DMS153 treated with DMSO at 0.1 percent for 48 hours (cell line): ENCODE results near the gene CTNNAL1.
"Not testable (repeated sequence)": the region's sequence is repeated elsewhere in the genome, so short reads cannot be mapped to it uniquely, and the experiment has no call there.

Experiments used
- DNase-seq: peaks from one replicate; lab custom pipeline; 2025; ENCODE audit not compliant: unreplicated experiment; lab: John Stamatoyannopoulos, UW

The CTNNAL1 gene

DNA sequence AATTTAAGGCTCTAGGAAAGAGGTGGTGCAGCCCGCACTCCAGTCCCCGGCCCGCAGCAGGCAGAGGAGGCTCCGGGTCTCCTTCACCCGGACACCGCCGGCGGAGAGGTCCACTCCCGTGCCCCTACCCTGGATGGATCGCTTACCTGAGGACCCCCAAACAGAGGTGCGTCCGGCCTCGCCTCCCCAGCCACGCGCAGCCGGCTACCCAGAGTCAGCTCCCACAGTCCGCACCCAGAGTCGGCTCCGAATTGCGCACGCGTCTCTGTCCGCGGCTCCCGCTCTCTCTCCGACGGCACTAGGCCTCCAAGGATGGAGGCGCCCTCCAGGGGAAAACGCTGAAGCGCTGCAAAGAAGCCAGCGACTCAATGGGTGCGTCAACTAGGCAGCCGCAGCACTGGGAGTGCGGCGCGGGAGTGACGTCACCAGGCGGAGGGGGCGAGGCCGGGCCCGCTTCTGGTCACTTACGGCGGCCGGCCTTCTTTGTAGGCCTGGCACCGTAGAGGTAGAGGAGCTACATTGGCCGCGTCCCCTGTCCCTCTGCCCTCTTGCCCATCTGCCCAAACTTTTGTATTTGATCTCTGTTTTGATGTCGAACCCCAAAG is 79.5 kb downstream of the CTNNAL1 start, which contains the start of gene ELP1:
Gene ELP1, minus strand, starts transcription at position 407 of the 605 bp plus-strand sequence. CDS start 2,978 bp downstream, outside the sequence.
- DNase-seq = peak; percentile 82

DNA sequence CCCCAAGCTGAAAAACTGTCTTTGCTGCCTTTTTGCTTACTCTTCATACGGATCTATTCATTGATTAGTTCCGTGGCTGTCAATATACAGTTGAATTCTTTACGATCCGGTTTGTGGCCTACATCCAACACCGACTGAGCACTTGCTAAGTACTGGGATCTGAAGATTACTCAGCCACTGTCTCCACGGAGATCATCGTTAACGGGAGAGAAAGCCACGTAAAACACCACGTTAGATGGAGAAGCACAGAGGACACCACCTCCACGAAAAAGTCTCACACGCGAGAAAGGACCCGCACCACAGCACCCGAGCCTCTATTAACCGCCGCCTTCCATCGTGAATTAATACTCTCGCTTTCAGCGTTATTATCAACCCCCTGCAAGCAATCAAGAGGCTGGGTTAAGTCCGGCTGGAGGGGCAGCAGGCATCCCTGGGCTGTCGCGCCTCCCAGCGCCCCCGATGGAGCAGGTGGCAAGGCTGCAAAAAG is 80.0 kb downstream of the CTNNAL1 start:
- no peak for DNase-seq

DNA sequence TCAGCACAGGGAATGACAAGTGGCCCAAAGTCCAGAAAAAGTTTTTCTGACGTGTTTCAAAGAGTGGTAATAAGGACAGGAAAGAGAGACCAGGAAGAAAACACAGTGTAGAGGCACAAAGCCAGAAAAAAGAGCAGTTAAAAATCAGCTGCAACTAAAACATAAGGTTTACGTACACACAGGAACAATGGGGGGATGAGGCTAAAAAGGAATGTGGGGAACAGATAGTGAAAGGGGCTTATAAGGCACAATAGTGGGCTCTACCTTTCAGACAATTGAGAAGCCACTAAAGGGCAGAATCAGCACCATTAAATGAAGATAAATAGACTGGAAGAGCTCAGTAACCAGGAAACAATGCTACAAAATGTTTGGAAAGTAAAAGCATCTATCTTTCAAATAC is 84.9 kb downstream of the CTNNAL1 start:
- no peak for DNase-seq

DNA sequence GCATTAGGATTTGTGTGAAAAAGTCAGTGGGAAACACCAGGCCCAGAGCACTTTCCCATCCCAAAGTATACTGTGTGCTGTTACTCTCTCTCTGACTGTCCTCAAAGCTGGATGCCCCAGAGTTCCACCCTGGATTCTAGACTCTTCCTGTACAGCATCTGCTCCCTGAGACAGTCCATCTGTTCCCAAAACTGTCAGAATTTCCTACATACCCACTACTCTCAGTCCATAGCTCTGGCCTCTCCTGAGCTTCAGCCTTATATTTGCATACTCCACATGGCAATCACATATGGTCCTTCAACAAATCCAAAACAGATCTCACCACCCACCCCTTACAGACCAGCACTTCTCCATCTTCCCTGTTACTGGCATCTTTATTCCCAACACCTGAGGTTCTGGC is 88.8 kb downstream of the CTNNAL1 start:
- no peak for DNase-seq

DNA sequence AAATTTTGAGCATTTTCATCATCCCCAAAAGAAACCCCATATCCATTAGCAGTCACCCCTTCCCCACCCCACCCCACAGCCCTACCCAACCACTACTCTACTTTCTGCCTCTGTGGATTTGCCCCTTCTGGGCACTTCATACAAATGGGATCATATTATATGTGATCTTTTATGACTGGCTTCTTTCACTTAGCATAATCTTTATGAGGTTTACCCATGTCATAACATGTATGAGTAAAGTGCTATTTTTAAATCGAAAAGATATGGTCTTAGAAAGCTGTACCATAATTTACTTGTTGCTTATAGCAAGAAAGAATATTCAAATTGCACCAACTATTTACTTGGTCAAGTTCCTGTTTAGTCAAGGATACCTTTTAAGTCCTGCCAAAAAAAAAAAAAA is 92.1 kb downstream of the CTNNAL1 start:
- no peak for DNase-seq

DNA sequence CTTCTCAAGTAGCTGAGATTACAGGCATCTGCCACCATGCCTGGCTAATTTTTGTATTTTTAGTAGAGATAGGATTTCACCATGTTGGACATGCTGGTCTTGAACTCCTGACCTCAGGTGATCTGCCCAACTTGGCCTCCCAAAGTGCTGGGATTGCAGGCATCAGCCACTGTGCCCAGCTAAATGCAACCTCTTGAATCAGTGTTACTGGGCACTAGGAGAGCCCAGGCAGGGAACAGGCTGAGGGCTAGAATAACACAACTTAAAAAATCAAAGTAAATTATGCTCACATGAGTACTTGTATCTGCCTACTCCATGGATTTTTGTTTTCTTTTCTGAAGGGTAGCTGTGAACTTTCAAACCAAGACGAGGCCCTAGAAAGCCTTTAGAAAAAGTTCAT is 92.9 kb downstream of the CTNNAL1 start:
- not testable (repeated sequence) for DNase-seq

DNA sequence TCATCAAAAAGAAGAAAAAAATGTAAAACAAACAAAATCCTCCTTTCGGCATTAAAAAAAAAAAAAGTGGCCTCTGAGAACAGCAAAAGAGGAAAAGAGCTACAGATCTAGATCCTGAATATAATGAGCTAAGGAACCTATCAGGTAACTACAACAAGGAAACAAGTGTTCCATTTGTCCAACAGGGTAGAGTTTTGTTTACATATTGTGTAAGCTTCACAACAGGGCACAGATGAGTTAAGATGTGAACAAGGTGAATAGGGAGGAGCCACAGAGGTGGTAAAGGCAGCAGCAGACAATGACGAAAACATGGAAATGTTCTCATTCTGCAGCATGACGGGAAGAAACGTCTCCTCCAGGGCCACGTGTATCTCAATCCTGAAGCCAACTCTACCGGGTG is 93.8 kb downstream of the CTNNAL1 start:
- DNase-seq = no peak

DNA sequence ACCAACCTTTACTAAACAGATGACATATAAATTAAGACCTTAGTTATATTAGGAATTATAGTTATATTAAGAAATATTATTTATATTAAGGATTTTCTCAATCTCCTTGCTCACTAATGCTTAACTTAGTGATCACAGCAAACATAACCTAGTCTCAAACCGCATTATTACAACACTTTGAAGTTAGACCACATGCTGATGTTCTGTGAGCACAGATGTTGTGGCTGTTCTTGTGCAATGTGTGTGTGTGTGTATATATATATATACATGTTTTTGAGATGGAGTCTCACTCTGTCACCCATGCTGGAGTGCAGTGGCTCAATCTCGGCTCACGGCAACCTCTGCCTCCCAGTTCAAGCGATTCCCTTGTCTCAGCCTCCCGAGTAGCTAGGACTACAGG is 99.9 kb downstream of the CTNNAL1 start:
- no peak for DNase-seq

DNA sequence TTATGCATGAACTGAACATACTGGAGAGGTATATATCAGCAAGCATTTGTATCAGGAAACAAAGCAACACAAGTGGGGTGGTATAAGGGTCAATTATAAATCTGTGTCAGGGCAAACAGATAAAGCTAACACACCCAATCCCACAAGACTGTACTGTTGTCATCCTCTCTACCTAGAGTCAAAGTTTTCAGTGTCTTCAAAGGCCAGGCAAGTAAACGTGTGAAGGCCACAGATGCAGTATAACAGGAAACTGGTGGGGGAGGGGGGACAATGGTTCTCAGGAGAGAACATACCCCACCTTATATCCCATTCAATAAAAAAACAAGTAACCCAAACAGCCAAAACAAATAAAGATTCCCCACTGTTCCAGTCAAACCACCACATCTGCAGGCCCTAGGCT is 101.5 kb downstream of the CTNNAL1 start:
- no peak for DNase-seq

DNA sequence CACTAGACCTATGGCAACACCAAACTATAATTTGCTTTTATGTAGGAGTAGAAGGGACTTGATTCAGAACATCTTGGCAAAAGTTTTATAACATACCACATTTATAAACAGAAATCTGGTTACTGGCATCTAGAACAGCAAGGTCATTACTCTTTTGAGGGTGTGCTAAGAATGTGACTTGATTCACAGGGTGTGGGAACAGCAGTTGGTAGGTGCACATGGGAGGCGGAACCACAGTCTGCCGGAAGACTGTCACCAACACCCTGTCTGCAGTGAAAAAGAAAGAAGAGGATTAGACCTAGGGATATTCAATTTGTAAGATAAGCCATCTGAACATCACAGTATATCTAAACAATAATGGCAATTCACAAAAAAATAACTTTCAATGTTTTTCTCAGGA is 102.4 kb downstream of the CTNNAL1 start:
- DNase-seq = no peak

DNA sequence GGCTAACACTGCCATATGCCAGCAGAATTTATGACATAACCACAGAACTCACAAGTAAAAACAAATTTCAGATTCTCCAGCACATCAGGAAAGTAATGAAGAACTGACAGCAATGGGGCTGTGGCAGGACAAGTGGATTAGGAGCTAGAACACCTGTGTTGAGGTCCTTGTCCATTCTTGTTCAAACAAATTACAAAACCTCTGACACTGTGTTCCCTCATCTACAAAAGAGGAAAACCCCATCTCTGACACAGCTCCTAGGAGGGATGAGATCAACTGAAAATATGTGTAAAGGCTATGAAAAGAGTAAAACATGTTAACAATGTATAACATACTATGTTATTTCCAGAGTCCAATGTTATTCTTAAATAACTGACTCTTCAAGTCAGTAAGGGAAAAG is 102.9 kb downstream of the CTNNAL1 start:
- DNase-seq = no peak

DNA sequence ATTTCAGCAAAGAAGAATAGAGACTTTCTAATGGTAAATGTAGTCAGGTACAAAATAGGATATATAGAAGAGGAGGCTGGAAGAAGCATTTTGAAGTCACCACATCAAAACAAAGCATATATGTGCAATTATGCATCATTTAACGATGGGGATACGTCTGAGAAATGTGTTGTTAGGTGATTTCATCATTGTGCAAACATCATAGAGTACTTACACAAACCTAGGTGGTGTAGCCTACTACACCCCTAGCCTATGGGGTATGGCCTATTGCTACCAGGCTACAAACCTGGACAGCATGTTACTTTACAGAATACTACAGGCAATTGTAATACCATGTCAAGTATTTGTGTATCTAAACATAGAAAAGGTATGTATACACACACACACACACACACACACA is 107.8 kb downstream of the CTNNAL1 start:
- peak; percentile 42 for DNase-seq

DNA sequence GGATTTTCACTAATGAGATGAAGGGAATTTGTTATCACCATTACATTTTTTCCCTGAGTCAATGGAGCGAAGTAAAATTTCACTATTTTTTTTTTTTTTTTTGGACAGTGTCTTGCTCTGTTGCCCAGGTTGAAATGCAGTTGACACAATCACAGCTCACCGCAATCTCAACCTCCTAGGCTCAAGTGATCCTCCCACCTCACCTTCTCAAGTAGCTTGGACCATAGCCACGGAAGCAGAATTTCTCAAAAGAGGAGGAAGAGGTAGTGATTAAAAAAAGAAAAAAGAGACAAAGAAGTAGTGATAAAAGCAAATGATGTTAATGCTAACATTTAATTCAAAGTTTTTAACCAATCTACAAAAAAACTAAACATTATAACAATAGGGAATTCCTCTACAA is 109.1 kb downstream of the CTNNAL1 start:
- no peak for DNase-seq

DNA sequence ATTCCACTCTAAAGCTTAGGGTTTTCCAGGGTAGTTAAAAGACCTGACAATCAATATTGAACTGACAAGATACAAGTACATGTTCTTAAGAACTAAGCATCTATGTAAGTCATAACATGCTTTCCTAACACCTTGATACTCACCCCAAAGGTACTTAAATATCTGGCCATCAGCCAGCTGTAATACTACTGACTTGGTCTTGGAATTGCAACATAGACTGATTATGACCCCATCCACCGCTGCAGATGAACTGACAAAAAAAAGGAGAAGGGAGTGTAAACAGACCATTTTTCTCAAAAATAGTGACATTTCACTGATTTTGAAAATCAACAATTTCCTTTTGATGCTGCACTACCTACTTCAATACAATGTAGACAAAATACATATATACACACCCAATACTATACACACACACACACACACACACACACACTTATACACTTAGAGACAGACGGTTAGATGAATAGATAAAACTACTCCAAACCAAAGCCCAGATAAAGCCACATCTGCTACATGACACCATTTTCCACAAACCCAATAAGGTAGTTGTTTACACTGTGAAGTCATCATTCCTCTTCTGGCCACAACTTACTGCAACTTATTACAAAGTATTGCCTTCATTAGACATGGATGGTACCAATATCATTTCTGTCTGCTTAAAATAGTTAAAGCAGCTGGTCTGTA is 109.7 kb downstream of the CTNNAL1 start:
- peak; percentile 35 for DNase-seq

DNA sequence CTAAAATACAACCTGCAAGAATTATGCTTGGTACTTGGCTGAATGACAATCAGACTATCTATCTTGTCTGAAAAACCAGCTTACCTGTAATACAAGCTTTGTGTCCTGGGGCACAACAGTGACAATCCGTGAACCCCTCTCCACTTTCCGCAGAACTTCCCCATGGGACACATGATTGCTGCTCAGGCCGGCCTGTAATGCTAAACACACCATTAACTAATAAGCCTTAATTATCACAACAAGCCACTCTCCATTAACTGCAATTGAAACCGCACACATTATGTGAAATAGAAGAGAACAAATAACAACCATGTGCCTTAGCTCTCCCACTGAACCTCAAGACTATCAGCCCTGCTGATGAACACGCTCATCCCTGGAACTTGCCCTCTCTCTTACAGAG is 113.1 kb downstream of the CTNNAL1 start:
- DNase-seq = no peak

DNA sequence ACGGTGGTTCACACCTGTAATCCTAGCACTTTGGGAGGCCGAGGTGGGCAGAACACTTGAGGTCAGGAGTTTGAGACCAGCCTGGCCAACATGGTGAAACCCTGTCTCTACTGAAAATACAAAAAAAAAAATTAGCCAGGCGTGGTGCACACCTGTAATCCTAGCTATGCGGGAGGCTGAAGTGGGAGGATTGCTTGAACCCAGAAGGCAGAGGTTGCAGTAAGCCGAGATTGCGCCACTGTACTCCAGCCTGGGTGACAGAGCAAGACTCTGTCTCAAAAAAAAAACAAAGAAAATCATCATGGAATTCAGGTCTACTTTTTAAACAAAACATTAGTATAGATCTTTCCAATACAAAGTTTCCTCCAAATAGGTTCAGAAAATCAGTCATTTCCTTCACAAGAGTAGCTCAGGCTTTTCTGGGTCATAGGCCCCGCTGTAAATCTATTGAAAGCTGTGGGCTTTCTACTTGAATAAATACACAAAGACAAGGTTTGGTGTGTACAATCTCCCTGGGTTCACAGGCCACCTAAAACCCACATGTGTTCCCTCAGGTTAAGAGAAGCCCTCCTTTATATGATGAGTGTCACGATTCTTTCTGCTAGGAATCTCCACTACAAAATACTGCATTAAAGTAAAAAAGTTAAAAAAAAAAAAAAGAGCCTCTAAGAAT is 114.1 kb downstream of the CTNNAL1 start:
- not testable (repeated sequence) for DNase-seq

DNA sequence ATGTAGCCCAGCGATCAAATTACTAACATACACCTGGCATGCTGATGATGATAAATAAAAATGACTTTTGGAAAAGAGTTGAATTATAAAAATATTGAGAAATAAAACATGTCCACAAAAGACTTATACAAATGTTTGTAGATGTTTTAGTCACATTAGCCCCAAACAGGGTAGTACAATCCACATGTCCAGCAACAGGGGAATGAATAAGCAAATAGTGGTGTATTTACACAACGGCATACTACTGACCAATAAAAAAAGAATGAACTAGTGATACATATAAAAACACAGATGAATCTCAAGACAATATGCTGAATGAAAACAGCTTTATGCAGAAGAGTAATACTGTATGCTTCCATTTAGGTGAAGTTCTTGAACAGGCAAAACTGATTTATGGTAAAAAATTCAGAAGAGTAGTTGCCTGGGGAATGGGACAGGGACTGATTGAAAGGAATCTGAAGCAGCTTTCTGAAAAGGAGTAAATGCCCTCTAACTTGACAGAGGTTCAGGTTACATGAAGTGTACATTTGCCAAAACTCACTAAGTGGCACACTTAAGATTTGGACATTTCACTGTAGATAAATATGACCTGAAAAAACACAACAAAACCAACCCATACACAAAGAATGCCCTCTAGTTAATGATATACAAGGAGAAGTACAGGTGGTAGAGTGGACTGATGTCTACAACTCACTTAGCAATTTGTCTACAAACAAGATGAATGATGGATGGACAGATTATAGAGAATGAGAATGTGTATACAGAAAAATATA is 115.8 kb downstream of the CTNNAL1 start:
- DNase-seq = no peak

DNA sequence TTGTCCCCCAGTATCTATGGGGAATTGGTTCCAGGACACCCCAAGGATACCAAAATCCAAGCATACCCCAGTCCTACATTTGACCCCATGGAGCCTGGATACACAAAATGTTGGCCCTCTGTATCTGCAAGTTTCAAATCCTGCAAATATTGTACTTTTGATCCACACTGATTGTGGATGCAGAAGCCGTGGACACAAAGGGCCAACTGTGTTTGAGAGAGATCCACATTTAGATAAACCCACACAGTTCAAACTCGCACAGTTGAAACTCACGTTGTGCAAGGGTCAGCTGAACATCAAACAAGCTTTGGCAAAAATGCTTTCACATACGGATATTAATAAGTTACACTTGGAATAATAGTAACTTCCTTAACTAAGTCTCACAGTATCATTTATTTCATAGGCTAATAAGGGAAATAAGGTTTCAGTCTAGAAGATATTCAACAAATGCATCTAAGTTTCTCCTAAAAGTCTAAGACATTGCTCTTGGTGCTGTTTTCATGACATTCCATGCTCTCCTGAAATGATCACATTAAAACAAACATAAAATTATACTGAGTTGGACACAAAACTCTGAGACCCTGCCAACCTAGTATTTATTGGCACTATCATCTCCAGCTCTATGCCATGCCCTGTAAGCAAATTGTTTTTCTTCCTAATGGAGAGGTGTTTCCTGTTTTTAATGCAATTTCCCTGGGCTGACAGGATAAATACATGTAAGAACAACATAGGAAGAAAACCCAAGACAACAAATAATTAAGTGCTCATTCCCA is 118.9 kb downstream of the CTNNAL1 start:
- DNase-seq = no peak
